CD4-positive, alpha-beta T cell treated with Interleukin-1 beta for 1 hour (primary cell): ENCODE data around the gene MADD.
"Not testable (repeated sequence)": the region's sequence is repeated elsewhere in the genome, so short reads cannot be mapped to it uniquely, and the experiment has no call there.

Source experiments
- DNase-seq, 2 donors: peaks; one replicate each; pipeline ENCODE4 v3.0.0-alpha.2; 2020 to 2022

MADD gene

DNA sequence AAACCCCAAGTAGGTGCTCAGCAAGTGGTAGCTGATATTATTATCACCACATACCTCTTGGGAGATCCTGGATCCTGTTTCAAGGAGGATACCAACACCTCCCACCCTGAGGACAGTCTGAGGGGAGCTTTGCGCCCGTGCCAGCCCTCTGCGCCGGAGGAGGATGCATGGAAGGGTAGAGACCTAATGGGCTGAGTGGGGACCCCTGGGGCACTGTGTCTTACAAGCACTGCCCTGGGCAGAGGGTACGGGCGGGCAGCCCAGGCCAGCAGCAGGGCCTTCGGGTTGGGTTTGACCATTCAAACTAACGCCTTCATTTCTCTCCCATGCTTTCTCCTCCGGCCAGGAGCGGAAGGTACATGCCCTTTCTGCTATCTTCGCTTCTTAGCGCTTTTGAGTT is 56.3 kb downstream of the MADD start:
- no peak for DNase-seq

DNA sequence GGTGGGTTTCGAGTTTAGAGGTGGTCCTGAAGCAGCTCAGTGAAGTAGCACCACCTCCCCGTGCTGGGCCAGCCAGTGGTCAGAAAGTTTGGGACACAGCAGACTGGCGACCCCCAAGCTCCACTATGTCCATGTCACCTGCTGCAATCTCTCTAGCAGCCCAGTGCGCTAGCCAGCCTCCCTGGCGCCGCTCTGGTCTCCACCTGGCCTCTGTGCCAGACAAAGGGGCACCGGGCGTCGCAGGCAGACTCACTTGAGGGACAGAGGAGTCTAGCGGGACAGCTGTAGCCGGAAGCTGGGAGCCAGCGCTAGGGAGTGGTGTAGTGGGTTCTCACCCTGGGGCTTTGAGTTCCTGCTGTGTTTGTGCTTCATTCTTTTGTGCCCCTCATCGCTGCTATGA is 57.1 kb downstream of the MADD start:
- no peak for DNase-seq

DNA sequence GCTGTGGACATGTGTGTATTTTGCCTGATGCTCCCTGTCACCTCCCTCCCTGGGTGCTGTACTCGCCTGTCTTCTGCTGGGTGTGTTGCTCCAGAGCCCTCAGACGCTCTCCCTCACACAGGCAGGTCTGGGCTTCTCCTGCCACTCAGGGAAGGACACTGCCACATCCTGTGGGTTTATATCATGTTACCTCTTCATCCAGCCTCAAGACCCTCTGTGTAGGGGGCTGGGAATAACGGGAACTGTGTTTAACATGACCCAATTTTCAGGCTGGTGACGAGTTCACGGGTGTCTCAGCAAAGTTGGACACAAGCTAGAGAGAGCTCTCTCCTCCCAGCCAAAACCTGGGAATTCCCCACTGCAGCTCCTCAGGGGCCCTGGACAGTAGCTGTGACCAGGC is 58.0 kb downstream of the MADD start:
- DNase-seq = no peak

- DNase-seq = peak; percentile 2 to 19
Observed at GRCh38 chr11:47328449-47329390, 58.8 kb downstream of the MADD start.

- no peak for DNase-seq
Observed at GRCh38 chr11:47329431-47329986, 59.6 kb downstream of the MADD start.

GRCh38 chr11:47329987-47330931 is 60.3 kb downstream of the MADD start:
- no peak for DNase-seq

GRCh38 chr11:47331454-47332302 is 61.7 kb downstream of the MADD start:
- DNase-seq = no peak

DNA sequence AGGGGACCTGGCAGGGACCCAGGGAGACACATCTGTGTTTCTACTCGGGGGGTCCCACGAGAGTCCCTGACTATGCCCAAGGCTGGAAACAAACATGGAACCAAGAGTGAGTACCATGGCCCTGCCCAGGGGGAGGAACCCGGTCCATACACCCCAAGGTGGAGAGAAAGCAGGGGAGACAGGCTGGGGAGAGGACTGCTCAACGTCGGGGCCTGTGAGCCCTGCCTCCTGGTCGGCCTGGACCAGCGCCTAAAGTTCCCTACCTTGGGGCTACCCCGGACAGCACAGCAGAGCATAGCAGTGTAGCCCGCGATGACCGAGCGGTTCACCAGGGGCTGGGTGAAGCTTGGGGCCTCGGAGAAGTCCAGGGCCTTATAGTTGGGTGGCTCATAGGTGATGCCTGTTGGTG is 62.4 kb downstream of the MADD start:
- no peak for DNase-seq

- no peak for DNase-seq
Observed at GRCh38 chr11:47332791-47333525, 63.0 kb downstream of the MADD start.

GRCh38 chr11:47333526-47333845 is 63.6 kb downstream of the MADD start:
- no peak for DNase-seq

GRCh38 chr11:47333886-47334443 is 64.0 kb downstream of the MADD start:
- no peak for DNase-seq

GRCh38 chr11:47334699-47335411 is 64.9 kb downstream of the MADD start:
- DNase-seq = not testable (repeated sequence)

DNA sequence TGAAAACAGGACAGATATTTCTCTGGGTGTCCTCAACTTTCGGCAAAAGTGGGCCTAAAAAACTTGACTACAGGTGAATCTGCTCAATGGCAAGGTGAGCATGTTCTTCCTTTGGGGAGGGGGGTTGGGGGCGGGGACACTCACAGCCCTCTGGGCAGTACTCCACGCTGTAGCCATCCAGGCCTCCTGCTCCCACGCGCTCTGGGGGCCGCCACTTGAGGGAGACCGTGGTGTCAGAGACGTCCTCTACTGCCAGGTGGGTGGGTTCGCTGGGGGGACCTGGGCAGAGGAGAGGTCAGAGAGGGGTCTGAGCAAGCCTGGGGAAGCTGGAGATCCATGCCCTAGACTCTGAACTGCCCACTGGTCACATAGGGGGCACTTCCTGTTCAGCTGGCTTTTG is 65.8 kb downstream of the MADD start:
- DNase-seq = no peak

- DNase-seq = no peak
Observed at GRCh38 chr11:47336595-47336994, 66.7 kb downstream of the MADD start.

DNA sequence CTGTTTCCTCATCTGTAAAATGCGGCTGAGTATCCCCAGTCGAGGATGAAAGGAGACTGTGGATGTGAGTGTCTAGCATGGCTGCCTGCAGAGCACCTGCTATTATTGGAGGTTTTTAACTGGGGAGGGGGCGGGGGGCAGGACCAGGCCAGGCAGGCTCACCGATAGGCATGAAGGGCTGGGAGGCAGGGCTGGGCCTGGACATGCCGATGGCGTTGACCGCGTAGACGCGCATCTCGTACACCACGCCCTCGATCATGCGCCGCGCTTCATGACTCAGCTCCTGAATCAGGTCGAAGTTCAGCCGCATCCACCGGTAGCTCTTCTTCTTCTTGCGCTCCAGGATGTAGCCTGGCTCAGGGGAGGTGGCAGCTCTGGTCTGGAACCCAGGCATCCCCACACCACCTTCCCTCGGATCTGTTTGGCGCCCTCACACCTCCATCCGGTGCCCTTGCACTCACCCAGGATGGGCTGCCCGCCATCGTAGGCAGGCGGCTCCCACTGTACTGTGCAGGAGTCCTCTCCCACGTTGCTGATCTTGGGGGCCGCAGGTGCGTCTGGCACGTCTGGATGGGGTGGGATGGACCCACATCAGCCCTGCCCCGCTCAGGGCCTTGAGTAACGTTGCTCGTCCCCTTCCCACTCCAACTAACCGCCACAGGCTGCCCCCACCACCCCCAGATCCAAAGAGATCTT is 67.4 kb downstream of the MADD start:
- no peak for DNase-seq

DNA sequence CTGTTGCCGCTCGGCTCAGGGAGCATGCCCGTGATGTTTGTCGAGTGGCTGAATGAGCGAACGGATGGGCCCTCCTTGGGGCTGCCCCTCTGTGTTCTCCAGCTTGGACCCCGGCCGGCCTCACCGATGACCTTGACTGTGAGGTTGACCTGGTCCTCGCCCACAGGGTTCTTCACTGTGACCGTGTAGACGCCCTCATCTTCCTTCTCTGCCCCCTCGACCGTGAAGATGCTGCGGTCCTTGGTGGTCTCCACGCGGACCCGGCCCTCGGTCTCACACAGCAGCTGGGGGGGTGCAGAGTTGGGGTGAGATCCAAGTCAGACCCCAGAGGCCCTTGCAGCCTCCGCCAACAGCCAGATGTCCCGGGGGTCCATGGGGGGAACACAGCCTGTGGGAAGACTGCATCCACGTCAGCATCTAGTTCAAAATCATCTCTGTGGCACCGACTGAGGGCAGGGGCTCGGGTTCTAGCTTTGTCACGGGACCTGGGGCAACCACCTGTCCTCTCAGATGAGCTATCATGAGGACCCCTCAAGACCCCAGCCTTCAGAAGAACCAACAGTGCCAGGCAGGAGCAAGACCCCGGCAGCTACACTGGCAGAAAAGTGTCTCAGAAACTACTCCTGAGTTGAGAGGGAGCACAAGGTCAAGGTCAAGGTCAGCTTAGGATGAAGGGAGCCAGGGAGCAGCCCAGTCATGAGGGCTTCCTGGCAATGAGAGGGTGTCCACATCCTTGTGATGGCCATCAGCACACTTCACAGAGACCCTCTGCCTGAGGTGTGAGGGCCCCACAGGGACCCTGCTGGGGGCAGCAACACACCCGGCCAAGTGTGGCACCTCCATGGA is 68.7 kb downstream of the MADD start:
- DNase-seq = no peak

DNA sequence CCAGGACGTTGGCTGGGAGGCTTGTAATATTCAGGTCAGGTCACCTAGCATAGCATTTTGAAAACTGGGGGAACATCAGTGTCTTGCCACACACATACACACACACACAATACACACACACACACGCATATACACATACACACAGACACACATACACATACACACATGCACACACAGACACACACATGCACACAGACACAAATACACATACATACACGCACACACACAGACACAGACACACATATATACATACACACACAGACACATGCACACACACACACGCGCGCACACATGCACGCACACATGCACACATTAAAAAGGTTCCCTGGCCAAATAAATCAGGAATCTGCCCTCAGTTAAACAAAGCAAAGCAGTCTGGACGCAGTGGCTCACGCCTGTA is 70.1 kb downstream of the MADD start:
- no peak for DNase-seq

GRCh38 chr11:47340980-47341775 is 71.2 kb downstream of the MADD start:
- no peak for DNase-seq
